ENCODE data around the gene DTWD2.

GRCh38 chr5:118888556-118888955 is 99.8 kb downstream of the DTWD2 start:
- TF ChIP-seq CTCF (IDR thresholded peaks at IDR 0.05; ENCODE audit: insufficient read depth, low read length, poor library complexity, severe bottlenecking) (no peak), EZH2phosphoT487 (conservative IDR thresholded peaks at IDR 0.05; ENCODE audit: low read length) (no peak)

All from SU-DHL-6 (cell line).